ENCODE data around the gene SPATA24.

- TF ChIP-seq POLR2A (IDR thresholded peaks at IDR 0.05), result no peak
- TF ChIP-seq, protein P1, sequence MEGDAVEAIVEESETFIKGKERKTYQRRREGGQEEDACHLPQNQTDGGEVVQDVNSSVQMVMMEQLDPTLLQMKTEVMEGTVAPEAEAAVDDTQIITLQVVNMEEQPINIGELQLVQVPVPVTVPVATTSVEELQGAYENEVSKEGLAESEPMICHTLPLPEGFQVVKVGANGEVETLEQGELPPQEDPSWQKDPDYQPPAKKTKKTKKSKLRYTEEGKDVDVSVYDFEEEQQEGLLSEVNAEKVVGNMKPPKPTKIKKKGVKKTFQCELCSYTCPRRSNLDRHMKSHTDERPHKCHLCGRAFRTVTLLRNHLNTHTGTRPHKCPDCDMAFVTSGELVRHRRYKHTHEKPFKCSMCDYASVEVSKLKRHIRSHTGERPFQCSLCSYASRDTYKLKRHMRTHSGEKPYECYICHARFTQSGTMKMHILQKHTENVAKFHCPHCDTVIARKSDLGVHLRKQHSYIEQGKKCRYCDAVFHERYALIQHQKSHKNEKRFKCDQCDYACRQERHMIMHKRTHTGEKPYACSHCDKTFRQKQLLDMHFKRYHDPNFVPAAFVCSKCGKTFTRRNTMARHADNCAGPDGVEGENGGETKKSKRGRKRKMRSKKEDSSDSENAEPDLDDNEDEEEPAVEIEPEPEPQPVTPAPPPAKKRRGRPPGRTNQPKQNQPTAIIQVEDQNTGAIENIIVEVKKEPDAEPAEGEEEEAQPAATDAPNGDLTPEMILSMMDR (IDR thresholded peaks at IDR 0.05), result no peak
Measured at GRCh38 chr5:139381837-139382761, 21.8 kb downstream of the SPATA24 start.
